IPS-18a (cell line): ENCODE data around the gene ROBO2.

Experiments used
- H3K27ac ChIP-seq: one replicate; pipeline ENCODE4 v1.5.1; 2013; ENCODE audit warnings: low read length
- H3K27me3 ChIP-seq: one replicate; pipeline ENCODE4 v1.6.1; 2013; ENCODE audit warnings: mild to moderate bottlenecking, low read length; ENCODE audit not compliant: control insufficient read depth, insufficient read depth
- H3K36me3 ChIP-seq: one replicate; pipeline ENCODE4 v1.6.1; 2013; ENCODE audit warnings: low read depth, low read length; ENCODE audit not compliant: control insufficient read depth
- H3K4me1 ChIP-seq: one replicate; pipeline ENCODE4 v1.6.1; 2013; ENCODE audit warnings: low read depth, low read length; ENCODE audit not compliant: control insufficient read depth
- H3K4me3 ChIP-seq: one replicate; pipeline ENCODE4 v1.5.1; 2013; ENCODE audit warnings: low read length
- H3K9ac ChIP-seq: one replicate; pipeline ENCODE4 v1.6.1; 2013; ENCODE audit warnings: mild to moderate bottlenecking, low read length, moderate library complexity
- H3K9me3 ChIP-seq: one replicate; pipeline ENCODE4 v1.6.1; 2013; ENCODE audit warnings: low read depth, low read length; ENCODE audit not compliant: control insufficient read depth

ROBO2 gene

DNA sequence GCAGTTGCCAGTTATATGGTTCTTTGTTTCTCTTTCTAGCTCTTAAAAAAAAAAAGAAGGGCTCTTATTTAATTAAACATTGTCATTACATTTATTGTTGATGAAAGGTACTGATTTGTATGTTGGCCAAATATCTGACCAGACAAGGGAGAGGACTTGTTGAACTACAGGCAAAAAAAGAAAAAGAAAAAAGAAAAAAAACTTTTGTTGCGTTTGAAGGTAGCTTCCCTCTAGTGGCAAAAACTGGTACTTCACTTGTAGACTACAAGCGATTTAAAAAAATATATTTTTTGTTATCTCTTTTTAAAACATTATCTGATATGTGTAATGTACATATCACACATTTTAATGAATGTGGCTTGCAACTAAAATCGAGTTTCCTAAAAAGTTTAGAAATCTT, 280.6 kb downstream of the ROBO2 start:
- Histone ChIP-seq H3K9me3 (no peaks in the 10 kb centered on the region), H3K27ac (no peak overlapping the region), H3K4me3 (no peak overlapping the region), H3K4me1 (peaks cover 5% of the 10 kb centered on the region), H3K36me3 (no peaks in the 10 kb centered on the region), H3K27me3 (no peaks in the 10 kb centered on the region), H3K9ac (no peak overlapping the region)

DNA sequence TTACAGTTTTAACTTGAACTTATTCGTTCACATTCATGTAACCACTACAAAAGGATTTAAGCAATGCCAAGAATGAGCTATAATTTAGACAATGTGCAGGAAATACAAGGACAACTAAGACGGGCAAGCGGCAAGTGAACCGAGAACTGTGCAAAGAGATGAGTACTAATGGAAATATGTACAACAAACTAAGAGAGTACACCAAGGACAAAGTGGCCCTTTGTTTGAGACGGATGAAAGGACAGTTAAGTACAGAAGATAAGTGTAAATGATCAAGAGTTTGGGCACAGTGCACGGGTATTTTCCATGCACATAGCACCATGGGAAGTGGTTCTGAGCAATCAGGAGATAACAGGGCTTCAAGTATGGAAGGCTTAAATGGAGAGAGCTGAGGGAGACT, 281.7 kb downstream of the ROBO2 start:
- peaks cover 5% of the 10 kb centered on the region for H3K4me1 ChIP-seq
- no peak overlapping the region for H3K27ac ChIP-seq
- no peak overlapping the region for H3K4me3 ChIP-seq
- no peaks in the 10 kb centered on the region for H3K9me3 ChIP-seq
- no peaks in the 10 kb centered on the region for H3K36me3 ChIP-seq
- no peaks in the 10 kb centered on the region for H3K27me3 ChIP-seq
- no peak overlapping the region for H3K9ac ChIP-seq

DNA sequence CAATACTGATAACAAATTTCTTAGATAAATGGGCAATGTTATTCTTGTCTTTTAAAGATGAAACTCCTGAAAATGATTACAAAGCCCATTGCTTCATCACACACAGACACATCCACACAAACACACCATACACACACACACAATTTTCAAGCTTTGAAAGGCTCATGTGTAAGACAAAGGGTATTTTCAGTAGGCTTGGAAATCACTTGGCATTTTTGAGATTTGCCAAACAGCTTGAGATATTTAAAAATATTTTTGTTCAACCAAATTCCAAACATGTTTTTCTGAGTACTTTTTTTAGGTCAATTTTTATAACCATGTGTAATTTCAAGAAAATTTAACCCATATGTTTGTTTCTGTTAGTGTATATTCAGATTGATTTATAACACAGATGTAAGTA, 283.7 kb downstream of the ROBO2 start:
- Histone ChIP-seq H3K27me3 (no peaks in the 10 kb centered on the region), H3K4me3 (no peak overlapping the region), H3K27ac (no peak overlapping the region), H3K4me1 (peaks cover 5% of the 10 kb centered on the region), H3K9ac (no peak overlapping the region), H3K9me3 (no peaks in the 10 kb centered on the region), H3K36me3 (no peaks in the 10 kb centered on the region)

DNA sequence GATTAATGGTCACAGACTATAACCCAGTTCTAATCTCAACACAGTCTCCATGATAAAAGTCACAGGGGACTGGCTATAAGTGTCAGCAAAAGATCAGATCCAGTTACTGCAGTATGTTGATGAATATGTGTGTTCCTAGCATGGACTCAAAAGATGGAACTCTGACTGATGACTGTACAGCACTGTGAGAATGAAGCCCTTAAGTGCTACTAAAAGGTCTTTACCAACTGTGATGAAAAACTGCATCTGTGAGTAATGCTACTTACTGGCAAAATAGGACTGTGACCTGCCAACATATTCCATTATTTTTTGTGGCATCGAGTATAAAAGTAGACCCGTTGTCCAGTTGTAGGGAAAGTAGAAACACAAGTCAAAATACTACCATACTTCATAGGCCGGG, 284.2 kb downstream of the ROBO2 start:
- no peaks in the 10 kb centered on the region for H3K9me3 ChIP-seq
- no peak overlapping the region for H3K27ac ChIP-seq
- no peak overlapping the region for H3K4me3 ChIP-seq
- peaks cover 5% of the 10 kb centered on the region for H3K4me1 ChIP-seq
- no peaks in the 10 kb centered on the region for H3K27me3 ChIP-seq
- no peak overlapping the region for H3K9ac ChIP-seq
- no peaks in the 10 kb centered on the region for H3K36me3 ChIP-seq

DNA sequence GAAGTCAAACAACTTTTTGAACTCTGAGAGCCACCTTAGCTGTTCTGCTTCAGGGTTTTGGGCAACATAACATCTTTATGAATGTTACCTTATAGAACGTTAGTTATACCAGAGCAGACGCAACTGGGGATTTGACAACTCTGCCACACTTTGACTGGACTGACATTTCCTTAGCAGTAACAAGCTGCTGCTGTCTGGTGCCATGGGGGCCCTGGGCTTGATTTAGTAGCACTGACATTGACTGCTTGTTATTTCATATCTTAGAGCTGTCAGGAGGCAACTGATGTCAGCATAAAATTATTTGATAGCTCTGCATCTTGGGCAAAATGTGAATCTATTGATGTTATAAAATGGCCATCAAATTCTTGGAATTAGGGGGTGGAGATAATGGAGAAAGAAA, 285.4 kb downstream of the ROBO2 start:
- Histone ChIP-seq H3K9me3 (no peaks in the 10 kb centered on the region), H3K4me1 (peaks cover 1% of the 10 kb centered on the region), H3K27me3 (no peaks in the 10 kb centered on the region), H3K27ac (no peak overlapping the region), H3K4me3 (no peak overlapping the region), H3K36me3 (no peaks in the 10 kb centered on the region), H3K9ac (no peak overlapping the region)

DNA sequence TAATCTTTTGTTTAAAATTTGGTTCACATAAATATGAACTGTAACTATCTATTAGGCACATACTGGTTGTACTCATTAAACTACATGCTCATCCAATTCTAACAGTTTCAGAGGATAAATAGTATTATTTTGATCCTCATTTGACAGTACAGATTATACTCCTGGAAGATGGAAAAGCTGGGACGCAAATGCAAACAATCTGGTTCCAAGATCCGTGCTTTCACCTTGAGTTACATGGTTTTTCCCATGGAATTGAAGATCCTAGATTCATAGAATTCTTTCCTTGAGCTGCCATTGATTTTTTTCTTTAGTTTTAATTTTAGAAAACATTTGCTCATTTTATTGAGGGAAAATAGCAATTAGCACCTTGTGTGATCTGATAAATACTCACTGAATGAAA, 285.8 kb downstream of the ROBO2 start:
- Histone ChIP-seq H3K4me3 (no peak overlapping the region), H3K27me3 (no peaks in the 10 kb centered on the region), H3K4me1 (no peaks in the 10 kb centered on the region), H3K36me3 (no peaks in the 10 kb centered on the region), H3K27ac (no peak overlapping the region), H3K9me3 (no peaks in the 10 kb centered on the region), H3K9ac (no peak overlapping the region)

DNA sequence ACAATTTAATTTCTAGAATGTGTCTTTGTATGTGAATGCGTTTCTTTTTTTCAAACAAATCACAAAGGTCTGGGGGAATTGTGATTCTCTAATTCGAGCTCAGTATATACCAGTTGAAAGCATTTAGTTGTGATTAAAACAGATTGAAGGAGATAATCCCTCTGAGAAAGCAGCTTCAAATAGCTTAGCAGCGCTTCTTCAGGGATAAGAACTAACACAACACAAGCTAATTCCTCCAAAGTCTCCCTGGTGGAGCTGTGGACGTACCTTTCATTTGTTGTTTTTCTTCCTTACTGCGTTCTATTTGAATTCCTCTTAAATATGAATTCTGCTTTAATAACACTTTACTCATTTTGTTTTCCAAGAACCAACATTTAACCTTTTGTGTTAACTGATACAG, 286.7 kb downstream of the ROBO2 start:
- no peaks in the 10 kb centered on the region for H3K4me1 ChIP-seq
- no peaks in the 10 kb centered on the region for H3K36me3 ChIP-seq
- H3K9me3 ChIP-seq: no peaks in the 10 kb centered on the region
- no peak overlapping the region for H3K4me3 ChIP-seq
- H3K9ac ChIP-seq: no peak overlapping the region
- H3K27ac ChIP-seq: no peak overlapping the region
- no peaks in the 10 kb centered on the region for H3K27me3 ChIP-seq

DNA sequence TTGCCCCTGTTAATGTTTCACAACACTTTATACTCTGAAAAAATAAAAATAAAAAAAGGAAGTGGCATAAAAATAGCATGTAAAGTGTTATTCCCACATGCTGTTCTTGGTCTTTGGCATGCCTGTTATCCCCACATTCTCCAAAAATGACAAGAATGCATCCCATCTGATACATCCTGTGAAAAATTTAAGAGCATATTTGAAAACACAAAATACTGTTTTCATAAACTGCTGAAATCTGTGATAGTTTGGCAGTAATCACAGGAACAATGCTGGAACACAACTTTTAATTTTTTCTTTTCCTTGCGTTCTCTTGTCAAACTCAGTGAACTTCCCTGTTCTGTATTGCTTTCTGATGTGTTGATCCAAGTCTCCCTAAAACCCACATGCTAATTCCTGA, 288.8 kb downstream of the ROBO2 start:
- Histone ChIP-seq H3K27ac (no peak overlapping the region), H3K9ac (no peak overlapping the region)

DNA sequence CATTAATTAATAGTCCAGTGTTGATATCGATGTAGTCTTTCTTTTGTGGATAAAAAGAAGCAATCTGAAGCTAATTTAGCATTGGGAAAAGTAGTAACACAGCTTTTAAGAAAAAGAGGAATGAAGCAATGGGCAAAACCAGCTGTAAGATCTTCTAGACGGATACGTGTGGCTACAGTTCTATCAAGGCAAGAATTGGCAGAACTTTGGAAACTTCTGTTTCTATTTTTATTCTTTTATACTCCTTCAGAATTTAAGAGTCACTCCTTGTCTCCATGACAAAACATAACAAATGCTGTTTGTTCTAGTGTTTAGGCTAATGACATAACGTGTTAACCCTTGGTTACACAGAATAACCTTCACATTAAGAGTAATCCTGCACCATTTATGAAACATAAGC, 289.2 kb downstream of the ROBO2 start:
- H3K4me3 ChIP-seq: no peak overlapping the region
- no peaks in the 10 kb centered on the region for H3K9me3 ChIP-seq
- H3K27ac ChIP-seq: no peak overlapping the region
- no peaks in the 10 kb centered on the region for H3K4me1 ChIP-seq
- H3K9ac ChIP-seq: no peak overlapping the region
- no peaks in the 10 kb centered on the region for H3K36me3 ChIP-seq
- no peaks in the 10 kb centered on the region for H3K27me3 ChIP-seq

More for the DNA sequence above, 288.8 kb downstream of the ROBO2 start:
- Histone ChIP-seq H3K9me3 (no peaks in the 10 kb centered on the region), H3K27me3 (no peaks in the 10 kb centered on the region), H3K4me3 (no peak overlapping the region), H3K4me1 (no peaks in the 10 kb centered on the region), H3K36me3 (no peaks in the 10 kb centered on the region)

DNA sequence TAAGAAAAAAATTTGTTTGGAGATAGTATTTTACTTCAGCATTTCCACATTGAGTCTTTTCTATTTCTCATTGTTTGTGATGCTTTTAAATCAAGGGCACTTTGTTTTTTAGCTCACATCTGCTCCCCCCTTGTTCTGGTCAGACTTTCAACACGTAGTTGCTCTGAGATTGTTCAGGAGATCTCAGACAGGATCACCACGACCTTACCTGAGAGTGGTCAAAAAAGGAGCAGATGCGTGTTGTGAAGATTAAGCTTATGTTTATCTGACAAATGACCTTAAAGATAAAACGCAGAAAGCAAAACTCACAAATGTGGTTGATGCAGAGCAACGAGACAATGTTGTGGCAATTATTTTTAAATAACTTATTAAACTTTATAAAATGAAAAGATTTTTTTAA, 298.3 kb downstream of the ROBO2 start:
- no peaks in the 10 kb centered on the region for H3K27me3 ChIP-seq
- no peaks in the 10 kb centered on the region for H3K9me3 ChIP-seq
- H3K4me1 ChIP-seq: no peaks in the 10 kb centered on the region

DNA sequence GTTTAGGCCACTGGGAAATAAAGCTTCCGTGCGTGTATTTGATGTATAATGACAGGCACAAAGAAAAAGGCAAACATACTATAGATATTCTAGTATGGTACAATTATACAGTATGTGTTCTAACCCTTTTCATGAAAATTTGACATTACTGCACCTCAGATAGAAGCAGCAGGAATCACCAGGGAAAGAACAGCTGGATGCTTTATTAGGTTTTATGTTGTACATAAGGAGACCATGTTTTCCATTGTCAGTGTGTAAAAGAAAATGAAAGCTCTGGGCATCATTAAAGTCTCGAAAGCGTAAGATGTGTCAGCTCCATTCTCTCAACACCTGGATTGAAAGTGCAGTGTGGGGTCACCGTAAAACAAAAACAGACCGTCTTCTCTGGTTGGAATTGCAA, 302.1 kb downstream of the ROBO2 start:
- Histone ChIP-seq H3K9me3 (no peaks in the 10 kb centered on the region), H3K4me3 (no peak overlapping the region), H3K27ac (no peak overlapping the region), H3K9ac (no peak overlapping the region), H3K4me1 (no peaks in the 10 kb centered on the region), H3K36me3 (no peaks in the 10 kb centered on the region), H3K27me3 (no peaks in the 10 kb centered on the region)

More for the DNA sequence above, 298.3 kb downstream of the ROBO2 start:
- Histone ChIP-seq H3K27ac (no peak overlapping the region), H3K9ac (no peak overlapping the region), H3K4me3 (no peak overlapping the region), H3K36me3 (no peaks in the 10 kb centered on the region)

DNA sequence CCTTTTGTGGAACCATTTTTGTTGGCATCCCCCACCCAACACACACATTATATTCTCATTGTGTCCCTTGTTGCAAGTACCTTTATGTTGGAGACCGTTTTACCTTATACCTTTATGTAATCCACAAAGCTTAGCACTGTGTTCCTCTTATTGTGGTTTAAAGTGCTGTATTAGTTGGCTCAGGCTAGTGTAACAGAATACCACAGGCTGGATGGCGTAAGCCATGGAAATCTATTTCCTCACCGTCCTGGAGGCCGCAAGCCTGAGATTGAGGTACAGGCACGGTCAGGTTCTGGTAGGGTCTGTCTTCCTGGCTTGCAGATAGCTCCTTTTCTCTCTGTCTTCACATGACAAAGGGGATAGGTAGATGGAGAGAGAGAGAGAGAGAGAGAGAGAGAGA, 302.8 kb downstream of the ROBO2 start:
- no peak overlapping the region for H3K4me3 ChIP-seq
- H3K4me1 ChIP-seq: no peaks in the 10 kb centered on the region
- no peak overlapping the region for H3K9ac ChIP-seq
- no peaks in the 10 kb centered on the region for H3K27me3 ChIP-seq
- no peaks in the 10 kb centered on the region for H3K9me3 ChIP-seq
- H3K36me3 ChIP-seq: no peaks in the 10 kb centered on the region
- H3K27ac ChIP-seq: no peak overlapping the region
